T-helper 2 cell treated with Interferon-gamma antibody and Interleukin-4, amounts not matched to agents 100 ng/mL and 5 ng/mL, for 36 hours (primary cell): Measurements from ENCODE around the gene MKNK1. TPM values are rescaled to one million over a fixed set of nuclear protein-coding genes. Genes with fewer than 3 reads are reported as not detected.

Experiments
- intact Hi-C: fragments of 100-400 bp; cut with micrococcal nuclease; formaldehyde crosslinking; loops from one replicate; pipeline ENCODE4 v1.15.1; 2023
- total RNA-seq: library from RNA; stranded (reverse); gene quantifications from 2 replicates; pipeline ENCODE4 v1.2.3, GENCODE V29; 2022

Gene MKNK1
- total RNA-seq, 1 donor from 2014 or later: 75.4 TPM

DNA sequence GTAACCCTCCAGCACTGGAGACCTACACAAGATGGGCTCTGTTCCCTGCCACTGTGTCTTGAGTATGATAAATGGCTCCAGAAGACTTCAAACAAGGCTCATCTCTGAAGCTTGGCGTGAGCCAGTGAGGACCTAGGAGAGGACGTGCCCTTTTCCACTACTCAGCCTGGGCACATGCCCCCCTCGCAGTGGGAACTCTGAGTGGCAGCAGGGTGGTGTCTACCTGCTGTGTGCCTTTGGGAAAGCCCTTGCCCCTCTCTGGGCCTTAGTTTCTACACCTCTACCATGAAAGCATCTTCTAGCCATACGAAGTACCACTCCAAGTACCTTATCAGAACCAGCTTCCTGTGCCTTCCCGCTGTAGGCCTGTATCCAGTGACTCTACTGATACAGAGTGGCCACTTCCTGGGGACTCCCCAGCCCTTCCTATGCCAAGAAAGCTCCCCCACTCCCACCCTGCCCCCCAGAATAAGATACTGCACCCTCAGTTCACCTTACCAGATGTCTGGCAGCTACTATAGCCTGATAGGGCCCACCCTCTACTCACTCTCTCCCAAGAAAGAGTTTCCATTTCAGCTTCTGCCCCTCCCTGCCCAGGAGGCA, 15.7 kb upstream of the MKNK1 start:
- intact Hi-C loops: loop anchor here (5.0 kb wide), 2 partner anchors 37 to 48 kb away; partner anchors contain the start of gene ATPAF1

DNA sequence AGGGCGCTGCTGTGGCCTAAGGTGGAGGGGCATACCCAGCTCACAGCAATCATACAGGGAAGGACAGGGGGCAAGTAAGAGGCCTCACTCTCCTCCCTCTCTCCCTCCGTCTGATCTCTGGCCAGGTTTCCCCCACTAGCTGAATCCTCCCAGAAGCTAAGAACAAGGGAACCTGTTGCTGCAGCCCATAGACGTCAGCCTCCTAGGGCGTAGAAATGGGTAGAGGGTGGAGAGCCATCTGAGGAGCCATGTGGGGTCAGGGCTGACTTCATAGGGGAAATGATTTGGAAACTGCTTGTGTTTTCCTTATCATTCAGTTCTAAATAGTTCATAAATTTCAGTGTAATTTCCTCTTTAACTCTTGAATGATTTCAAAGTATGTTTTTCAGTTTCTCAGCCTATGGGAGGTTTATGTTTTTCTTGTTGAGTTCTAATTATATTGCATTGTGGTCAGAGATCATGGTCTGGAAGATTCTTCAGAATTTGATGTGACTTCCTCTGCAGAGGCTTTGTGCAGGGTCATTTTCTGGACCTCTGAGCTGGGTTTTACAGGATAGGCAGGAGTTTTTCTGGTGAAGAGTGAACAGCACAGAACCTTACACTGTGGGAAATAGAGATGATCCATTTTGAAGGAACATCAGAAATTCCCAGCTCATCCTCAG, 14.8 kb upstream of the MKNK1 start:
- intact Hi-C loops: loop anchor here (5.0 kb wide), 2 partner anchors 37 to 48 kb away; partner anchors contain the start of gene ATPAF1

DNA sequence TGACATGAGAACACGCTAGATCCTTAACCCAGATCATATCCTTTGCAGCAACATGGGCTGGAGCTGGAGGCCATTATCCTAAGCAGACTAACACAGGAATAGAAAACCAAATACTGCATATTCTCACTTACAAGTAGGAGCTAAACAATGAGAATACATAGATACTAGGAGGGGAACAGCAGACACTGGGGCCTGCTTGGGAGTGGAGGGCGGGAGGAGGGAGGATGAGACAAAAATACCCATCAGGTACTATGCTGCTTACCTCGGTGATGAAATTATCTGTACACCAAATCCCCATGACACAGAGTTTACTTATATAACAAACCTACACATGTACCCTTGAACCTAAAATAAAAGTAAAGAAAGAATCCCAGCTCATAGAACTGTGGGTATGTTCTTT, 13.8 kb upstream of the MKNK1 start:
- intact Hi-C loops: loop anchor here (5.0 kb wide), 2 partner anchors 36 to 49 kb away; partner anchors contain the start of gene ATPAF1

DNA sequence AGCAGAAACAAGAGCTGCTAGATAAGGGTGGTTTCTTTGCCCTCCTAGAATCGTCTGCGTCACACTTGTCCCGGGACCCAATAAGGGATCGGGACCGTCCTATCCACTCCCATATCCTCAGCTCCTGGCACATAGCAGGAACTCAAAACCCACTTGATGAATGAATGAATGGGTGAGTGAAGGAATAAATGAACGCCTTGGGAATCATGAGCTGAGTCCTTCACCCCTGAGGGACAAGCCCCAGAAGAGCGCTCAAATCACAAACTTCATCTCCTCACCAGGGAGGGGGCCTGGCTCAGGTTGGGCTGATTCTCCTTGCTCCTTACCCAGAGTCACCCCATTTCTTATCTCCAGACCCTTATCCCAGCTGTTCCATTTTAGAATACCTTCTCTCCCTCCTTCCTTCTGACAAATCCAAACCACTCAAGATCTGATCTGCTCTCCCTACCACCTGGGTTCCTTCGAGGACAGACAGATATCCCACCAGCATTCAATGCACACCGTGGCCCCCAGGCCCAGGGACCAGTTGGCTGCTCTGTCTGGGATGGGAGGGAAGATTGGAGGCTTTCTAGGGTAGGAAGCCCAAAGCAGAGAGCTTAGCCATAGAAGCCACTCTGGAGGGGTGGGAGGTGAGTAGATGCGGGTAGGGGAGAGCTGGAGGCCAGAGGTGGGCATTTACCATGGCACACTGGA, 13.2 kb upstream of the MKNK1 start:
- intact Hi-C loops: loop anchor here (5.0 kb wide), 2 partner anchors 35 to 50 kb away; partner anchors contain the start of gene ATPAF1

DNA sequence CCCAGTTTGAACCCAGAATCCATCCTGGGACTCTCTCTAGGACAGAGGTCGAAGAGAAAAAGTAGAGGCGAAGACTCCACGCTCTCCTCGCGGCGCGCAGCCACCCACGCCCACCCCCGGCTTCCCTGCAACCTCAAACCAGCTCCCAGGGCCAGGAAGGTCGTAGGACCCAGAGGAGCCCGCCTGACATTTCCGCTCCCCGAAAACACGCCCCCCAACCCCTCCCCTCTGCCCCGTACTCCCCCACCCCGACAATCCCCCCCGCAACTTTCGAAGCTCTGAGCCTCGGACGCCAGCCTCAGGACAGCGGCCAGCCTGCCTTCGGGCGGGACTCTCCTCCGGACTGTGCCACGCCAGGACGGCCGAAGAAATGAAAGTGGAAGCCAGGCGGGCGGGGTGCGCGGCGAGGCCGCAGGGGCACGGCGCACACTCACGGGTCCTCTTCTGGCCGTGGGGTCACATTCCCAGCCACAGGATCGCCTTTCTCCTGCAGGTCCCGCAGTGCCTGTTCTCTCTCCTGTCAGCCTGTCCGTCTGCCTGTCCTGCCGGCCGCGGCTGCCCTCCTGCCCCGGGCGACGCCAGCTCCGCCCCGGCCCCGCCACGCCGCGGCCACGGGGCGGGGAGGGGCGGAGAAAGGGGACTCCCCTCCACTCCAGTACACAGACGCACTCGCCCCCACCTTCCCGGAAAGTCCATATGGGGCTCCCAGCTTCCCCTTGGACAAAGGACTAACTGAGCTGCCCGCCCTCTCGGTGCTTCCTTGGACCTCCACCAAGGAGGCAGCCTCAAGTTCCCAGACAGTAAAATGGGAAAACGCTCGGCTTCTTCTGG, 12.4 kb upstream of the MKNK1 start, which contains the start of gene MOB3C:
Gene MOB3C, minus strand, starts transcription at position 535 of the 831 bp plus-strand sequence. CDS start 3,490 bp downstream, outside the sequence.
- intact Hi-C loops: loop anchor here (1.0 to 5.0 kb wide), 4 partner anchors 12 to 103 kb away; partner anchors contain the start of genes ATPAF1, EFCAB14 and MKNK1

DNA sequence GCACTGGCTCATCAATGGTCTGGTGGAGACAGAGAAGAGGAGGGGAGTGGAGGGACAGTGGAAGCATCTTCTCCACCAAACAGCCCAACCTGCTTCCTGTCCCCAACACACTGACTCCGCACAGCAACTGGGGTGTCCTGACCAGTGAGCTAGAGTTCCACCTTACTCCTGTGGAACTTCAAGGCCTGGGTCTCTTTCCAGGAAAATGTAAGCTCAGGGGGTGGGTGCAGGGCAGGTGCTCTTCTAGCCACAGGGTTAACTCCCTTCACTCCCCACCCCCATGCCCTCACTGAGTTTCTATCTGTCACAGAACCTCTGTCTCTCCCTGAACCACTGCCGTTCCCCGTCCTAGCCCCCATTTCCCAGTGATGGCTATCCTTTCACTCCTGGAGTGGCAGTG, 11.7 kb upstream of the MKNK1 start:
- intact Hi-C loops: loop anchor here (1.0 to 5.0 kb wide), 4 partner anchors 11 to 104 kb away; partner anchors contain the start of genes ATPAF1, EFCAB14 and MKNK1

DNA sequence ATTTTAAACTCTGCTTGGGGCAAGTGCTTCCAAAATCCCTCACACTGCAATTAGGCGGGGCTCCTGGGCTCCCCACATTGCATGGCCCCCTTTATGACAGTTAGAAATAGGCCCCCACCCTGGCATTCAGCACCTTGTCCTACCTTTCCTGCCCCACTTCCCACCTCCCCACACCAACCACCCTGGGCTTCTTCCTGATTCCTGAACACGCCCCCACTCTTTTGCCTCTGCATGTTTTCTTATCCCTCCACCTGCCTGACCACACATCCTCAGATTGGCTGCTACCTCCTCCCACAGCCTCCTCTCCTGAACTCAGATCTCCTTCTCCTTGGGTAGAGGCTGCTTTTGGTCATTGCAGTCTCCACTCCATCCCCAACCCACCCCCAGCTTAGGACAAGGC, 11.0 kb upstream of the MKNK1 start:
- intact Hi-C loops: loop anchor here (5.0 kb wide), 2 partner anchors 33 to 52 kb away; partner anchors contain the start of gene ATPAF1

DNA sequence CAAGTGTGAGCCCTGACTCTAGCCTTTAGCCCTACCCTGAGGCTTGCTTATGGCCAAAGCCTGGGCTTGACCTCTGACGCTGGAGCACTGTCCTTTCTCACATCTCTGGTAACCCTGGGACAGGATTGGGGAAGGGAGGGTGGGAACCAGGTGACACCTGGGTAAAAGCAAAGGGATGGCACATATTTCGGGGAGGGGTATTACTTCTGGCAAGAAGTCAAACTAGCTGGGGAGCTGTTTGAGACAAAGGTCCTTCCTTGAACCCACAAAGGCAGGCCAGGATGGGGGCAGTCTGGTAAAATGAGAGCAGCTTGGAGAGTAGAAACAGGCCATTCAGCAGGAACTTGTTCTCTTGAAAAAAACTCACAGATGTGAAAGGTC, 10.5 kb upstream of the MKNK1 start:
- intact Hi-C loops: no loop called here

DNA sequence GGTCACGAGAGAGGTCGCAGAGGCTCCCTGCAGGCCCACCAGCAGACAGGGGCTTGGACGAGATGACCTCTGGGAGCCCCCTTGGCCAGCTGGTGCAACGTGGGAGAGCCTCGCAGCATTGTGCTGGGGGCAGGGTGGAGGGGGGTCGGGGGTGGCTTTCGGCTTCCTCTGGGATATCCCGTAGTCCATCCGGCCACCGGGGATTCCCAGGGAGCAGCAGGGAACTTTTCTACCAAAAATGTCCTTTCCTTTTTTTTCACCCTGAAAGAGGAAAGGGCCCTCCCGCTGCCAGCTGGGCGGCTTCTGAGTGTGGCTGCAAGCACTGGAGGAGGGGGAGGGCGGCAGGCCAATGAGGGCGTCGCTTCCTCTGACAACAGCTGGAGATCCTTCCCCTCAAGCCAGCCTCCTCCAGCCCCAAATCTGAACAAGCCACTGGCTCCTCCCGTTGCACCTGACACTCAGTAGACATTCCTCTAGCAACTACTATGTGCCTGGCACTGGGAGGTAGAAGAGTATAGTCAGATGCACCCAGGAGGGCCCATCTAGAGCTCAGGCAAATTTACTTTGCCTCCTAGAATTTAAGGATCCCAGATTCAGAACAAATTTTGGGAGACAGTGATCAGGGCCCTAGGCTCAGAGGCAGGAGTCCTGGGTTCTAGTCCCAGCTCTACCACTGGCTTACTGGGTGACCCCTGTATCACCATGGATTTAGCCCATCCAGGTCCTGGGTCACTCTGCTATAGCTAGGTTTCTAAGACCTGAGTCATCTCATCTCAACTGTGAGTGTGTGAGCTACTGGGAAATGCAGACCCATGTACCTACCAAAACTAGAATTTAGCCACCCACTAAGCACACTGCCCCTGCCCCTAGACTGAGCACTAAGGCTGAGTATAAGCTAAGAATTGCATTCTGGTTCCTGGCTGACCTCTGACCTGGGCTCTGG, 9.9 kb upstream of the MKNK1 start:
- intact Hi-C loops: no loop called here

DNA sequence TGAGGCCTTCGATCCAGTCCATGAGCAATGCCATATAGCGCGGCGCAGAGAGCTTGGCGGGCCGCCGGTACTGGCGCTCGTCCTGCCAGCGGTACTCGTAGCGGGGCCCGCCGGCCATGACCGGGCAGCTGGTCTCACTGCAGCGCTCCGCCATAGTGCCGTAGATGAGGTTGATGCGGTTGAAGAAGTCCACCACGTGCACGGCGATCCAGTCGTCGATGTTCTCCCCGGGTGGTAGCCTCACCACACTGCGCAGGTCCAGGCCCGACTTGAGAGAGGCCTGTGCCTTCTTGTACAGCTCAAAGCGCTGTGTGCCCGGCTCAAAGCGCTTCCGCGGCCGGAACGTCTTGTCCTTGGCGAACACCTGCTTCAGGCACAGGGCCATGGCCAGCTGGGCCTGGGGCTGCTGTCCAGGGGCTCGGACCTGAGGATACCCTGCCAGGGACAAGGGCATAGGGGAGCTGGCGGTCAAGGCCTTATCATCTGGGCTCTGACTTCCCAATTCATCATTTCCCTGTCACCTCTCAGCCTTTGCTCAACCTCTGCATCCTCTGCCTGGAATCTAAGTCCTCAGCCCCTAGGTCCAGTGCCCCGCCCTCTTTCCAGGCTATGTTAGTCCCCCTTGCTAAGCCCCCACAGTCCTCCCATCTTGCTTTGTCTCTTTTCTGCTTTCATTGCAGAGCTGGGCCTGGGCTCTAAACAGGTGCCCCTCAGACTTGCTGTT, 9.0 kb upstream of the MKNK1 start:
- intact Hi-C loops: no loop called here

DNA sequence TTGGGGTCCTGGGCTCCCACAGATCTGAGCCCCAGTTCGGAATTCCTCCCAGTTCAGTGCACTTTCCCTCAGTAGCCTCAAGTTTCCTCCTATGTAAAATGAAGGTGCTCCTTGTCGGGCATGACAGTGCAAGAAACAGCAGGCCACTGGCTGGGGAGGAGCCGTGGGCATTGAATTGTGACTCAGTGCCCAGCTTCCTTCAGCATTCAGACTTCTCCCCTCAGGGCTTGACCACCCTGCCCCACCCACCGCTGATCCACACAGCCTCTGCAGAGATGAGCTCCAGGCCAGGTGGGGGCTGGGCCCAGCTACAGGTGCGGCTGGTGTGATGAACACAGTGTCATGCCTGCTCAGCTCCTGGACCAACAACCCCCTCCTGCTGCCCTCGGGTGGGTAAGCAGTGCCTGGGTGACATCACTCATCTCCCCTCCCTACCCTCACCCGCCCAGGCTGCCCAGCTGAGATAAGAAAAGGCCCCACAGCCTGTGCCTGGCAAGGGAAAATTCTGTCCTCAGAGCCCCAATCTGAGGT, 7.7 kb upstream of the MKNK1 start:
- intact Hi-C loops: no loop called here

DNA sequence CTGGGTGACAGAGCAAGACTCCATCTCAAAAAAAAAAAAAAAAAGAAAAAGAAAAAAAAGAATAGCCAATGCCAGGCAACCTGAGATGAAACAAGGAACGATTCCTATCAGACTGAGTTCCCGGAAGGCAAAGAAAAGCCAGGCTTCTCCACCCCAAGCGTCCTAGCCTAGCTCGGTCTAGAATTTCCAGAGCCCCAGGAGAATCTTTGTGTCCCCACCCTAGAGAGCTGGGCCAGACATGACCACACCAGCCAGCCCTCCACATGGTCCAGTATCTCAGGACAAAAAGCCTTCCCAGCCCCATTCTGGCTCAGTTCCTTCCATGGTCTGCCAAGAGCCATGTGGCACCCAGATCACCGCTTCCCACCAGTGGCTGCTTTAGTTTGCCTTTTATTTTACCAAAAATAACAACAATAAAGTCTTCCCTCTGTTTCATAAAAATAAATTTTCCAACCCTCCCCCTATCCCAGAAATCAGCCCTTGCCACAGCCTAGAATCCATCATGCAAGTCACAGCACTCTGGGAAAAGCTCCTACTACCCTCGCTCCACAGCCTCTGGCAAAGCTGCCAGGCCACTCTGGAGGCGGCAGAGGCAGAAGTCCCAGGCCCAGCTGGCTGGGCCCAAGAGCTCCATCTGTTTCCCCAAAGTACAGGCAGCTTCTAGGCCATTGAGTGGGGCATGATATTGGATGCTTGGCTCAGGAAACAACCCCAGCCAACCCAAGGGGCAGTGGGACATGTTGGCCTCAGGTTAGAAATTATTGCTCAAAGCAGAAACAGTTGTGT, 3.5 kb upstream of the MKNK1 start:
- intact Hi-C loops: no loop called here

DNA sequence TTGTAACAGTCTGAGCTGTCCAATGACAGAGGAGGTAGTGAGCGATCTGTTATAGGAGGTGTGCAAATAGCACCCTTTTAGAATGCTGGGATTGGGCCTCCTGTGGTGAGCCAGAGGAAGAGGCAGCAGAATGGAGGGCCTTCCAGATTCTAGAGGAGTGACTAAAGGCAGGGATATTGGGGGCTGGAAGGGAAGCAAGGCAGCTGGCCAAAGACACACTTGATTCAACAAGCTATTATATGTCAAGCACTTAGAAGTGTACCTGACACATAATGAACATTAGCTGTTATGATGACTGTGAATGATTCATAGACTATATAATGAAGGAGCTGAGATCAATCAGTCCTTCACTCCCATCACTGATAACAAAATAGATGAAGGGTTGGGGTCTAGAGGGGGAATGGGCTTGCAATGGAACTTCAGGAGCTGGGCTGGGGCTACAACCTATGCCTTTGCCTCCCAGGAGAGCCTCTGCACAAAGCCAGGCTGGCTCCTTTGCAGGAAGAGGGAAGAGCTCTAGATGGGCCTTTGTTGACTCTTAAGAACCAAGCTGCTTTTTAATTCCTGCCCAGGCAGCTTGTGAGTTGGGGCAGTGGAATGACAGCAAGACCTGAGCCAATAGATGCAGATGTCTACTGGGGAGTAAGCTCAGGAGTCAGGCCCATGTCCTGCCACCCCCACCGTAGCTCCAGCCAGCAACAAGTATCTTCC, 2.3 kb upstream of the MKNK1 start:
- intact Hi-C loops: no loop called here

DNA sequence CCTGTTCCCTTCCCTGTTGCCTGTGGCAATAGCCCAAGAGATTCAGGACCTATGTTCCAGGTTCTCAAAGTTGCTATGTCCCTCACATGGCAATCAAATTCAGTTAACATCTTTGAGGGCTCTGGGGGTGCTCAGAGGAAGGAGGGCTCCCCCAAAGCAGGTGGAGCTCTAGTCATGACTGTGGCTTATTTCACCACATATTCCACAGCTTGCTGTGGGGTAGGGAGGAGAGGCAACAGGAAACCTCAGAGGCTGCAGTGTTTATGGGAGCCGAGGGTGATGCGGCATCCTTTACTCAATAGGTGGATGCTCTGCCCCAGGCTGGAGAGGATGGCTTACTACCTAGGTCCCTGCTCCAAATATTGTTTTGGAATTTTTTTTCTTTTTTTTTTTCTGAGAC, 1.2 kb upstream of the MKNK1 start:
- intact Hi-C loops: no loop called here

DNA sequence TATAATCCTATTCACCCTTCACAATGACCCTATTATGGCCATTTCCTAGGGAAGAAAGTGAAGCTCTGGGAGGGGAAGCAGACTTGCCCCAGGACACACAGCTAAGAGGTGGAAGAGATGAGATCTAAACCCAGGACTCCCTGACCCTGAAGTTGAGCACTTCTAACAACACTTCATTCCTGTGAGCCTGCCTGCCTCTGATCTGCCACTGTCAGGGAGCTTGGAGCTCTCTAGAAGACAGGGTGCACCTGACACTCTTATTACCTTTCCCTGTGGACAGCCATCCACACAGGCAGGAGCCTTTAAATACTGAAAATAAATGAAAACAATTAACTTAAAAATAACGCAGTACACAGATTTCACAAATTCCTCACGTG, 599 bp downstream of the MKNK1 start:
- intact Hi-C loops: loop anchor here (5.0 kb wide), 1 partner anchor 64 kb away; the partner anchor contains the start of gene ATPAF1

DNA sequence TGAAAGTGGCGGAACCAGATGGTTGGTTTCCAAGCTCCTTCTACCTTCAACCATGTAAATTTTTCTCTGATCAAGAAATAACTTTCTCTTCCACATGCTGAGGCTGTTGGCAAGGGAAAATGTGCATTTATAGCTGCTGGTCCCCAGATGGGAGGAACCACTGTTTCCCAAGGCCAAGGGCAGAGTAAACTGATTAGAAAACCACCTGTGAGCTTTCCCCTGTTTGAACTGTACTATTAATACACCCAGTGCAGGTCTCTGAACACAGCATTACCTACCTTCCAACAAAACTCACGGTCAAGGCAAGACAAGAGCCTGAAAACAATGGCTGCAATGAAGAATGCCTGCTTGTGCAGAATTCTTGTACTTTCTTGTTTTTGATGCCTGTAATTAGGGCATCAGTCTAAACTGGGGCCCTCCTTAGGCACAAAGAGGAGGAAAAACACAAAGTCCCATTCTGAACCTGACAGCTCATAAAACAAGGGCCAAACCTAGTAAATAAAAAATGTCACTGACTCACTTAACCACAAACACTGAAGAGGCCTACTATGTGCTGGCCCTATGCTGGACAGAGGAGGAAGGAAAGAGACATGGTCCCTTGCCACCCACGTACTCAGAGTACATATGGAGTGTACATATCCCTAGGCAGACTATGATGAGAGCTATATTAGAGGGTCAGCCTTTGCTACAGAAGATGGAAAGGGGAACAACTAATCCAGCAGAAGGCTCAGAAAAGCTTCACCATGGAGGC, 2.6 kb downstream of the MKNK1 start:
- intact Hi-C loops: loop anchor here (5.0 kb wide), 1 partner anchor 66 kb away; the partner anchor contains the start of gene ATPAF1
